Activated CD4-positive, alpha-beta T cell treated with anti-CD3 and anti-CD28 coated beads, Interleukin-2, amount 50 U/mL, for 4 hours (primary cell): ENCODE results near the gene LIMK1.
"Not testable (repeated sequence)": the region's sequence is repeated elsewhere in the genome, so short reads cannot be mapped to it uniquely, and the experiment has no call there.

Experiments
- DNase-seq, 2 experiments: peaks; one replicate each; pipeline ENCODE4 v3.0.0-alpha.2; 2020

LIMK1 gene

DNA sequence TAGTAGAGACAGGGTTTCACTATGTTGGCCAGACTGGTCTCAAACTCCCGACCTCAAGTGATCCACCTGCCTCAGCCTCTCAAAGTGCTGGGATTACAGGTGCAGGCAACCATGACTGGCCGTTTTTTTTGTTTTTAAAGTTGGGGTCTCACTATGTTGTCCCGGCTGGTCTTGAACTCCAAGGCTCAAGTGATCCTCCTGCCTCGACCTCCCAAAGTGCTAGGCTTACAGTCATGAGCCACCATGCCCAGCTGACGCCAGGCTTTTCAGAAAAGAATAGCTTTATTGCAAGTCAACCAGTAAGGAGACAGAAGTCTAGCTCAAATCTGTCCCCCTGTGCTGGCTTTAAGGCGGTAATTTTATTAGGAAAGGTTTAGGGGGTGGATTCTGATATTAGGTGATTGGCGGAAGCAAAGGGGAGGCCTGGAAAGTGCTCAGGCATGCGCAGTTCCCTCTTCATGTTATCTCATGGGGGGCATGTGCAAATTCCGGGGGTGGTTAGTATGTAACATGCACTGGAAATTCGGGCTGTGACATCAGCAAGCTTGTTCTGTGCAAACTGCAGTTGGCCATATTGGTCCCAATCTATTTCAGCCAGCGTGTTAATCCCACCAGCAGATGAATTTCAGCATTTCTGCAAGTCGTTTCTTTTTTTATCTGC is 42.7 kb downstream of the LIMK1 start:
- DNase-seq, result no peak

GRCh38 chr7:74129887-74130286 is 46.3 kb downstream of the LIMK1 start:
- no peak for DNase-seq

- DNase-seq, result no peak
Observed at GRCh38 chr7:74130518-74130917, 46.9 kb downstream of the LIMK1 start.

- no peak for DNase-seq
Observed at GRCh38 chr7:74134117-74134620, 50.6 kb downstream of the LIMK1 start.

DNA sequence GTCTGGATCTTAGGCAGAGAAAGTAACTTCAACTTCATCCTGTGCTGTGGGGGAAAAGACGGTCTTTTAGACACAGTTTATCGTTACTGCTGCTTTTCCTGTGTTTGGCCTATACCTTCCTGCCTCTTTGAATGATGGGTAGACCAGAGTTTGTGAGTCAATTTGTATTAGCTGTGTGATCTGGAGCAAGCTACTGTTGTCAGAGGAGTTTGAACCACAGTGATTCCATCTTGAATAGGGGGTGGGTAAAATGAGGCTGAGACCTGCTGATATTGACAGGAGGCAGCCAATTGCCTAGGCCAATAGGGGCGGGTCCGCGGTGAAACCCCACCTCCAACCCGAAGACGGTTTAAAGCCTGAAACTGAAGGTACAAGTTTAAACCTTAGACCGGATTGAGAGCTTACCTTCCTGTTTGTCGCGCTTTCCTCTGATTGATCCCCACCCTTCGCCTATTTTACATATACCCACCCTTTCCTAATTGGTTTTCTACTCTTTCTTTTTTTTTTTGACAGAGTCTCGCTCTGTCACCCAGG is 54.8 kb downstream of the LIMK1 start:
- no peak for DNase-seq

DNA sequence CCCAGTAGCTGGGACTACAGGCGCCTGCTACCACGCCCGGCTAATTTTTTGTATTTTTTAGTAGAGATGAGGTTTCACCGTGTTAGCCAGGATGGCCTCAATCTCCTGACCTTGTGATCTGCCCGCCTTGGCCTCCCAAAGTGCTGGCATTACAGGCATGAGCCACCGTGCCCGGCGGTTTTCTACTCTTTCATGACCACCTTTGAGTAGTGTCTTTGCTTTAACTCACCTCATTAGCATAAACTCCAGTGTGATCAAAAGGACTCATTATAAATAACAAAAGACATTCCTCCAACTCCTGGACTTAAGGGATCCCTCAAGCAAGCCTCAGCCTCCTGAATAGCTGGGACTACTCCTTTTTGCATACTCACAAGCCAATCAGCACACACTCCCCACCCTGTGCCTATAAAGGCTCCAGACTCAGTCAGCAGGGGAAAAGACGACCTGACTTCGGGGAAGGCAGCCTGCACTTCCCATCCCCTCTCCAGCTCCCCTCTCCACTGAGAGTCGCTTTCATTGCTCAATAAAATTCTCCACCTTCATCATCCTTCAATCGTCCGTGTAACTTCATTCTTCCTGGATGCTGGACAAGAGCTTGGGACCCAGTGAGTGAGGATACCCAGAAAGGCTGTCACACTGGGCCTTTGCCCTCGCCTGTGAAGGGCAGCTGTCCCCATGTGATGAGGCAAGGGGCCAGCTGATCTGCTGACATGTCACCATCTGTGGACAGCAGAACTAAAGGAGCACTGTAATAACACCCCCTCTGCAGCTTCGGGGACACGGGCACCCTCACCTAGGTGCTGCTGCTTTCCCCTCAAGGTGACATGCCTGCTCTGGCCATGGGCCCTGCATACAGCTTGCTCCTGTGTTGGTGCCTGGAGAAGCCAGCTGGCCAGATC is 55.6 kb downstream of the LIMK1 start:
- no peak for DNase-seq

GRCh38 chr7:74141705-74142104 is 58.1 kb downstream of the LIMK1 start:
- DNase-seq, result no peak

GRCh38 chr7:74143383-74143782 is 59.8 kb downstream of the LIMK1 start:
- no peak for DNase-seq

DNA sequence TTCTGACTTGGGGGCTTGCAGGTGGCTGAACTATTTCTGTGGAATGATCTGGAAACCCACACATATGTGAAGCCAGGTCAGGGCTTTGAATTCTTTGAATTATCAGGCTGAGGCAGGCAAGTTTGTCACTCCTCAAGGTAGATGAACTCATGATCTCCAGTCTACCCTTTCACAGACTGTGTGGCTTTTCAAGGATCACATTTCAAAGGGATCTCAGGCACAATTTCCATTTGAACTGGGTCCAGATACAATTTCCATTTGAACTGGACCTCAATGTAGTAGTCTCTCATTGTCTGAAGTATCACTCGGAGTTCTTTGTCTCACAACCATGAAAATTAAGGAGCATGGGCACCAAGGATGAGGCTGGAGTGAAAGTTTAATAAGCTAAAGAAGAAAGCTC is 64.9 kb downstream of the LIMK1 start:
- DNase-seq, result no peak

DNA sequence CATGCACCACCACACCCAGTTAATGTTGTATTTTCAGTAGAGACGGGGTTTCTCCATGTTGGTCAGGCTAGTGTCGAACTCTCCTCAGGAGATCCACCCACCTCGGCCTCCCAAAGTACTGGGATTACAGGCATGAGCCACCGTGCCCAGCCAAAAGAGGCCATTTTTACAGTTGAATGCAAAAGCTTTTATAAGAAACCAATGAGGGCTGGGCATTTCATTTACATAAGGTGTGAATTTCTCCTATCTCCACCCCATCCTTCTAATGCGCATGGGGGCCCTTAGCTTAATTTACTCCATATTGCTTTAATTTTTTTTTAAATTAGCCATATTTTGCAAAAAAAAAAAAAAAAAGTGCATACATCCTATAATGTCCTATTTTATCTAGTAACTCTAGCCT is 65.5 kb downstream of the LIMK1 start:
- DNase-seq, result no peak

- no peak for DNase-seq
Observed at GRCh38 chr7:74149603-74150002, 66.0 kb downstream of the LIMK1 start.

- DNase-seq, result no peak
Observed at GRCh38 chr7:74153736-74154135, 70.1 kb downstream of the LIMK1 start.

- DNase-seq, result no peak
Observed at GRCh38 chr7:74155810-74156395, 72.3 kb downstream of the LIMK1 start.

- no peak for DNase-seq
Observed at GRCh38 chr7:74157605-74158004, 74.0 kb downstream of the LIMK1 start.

- DNase-seq, result no peak
Observed at GRCh38 chr7:74164985-74165456, 81.4 kb downstream of the LIMK1 start.

DNA sequence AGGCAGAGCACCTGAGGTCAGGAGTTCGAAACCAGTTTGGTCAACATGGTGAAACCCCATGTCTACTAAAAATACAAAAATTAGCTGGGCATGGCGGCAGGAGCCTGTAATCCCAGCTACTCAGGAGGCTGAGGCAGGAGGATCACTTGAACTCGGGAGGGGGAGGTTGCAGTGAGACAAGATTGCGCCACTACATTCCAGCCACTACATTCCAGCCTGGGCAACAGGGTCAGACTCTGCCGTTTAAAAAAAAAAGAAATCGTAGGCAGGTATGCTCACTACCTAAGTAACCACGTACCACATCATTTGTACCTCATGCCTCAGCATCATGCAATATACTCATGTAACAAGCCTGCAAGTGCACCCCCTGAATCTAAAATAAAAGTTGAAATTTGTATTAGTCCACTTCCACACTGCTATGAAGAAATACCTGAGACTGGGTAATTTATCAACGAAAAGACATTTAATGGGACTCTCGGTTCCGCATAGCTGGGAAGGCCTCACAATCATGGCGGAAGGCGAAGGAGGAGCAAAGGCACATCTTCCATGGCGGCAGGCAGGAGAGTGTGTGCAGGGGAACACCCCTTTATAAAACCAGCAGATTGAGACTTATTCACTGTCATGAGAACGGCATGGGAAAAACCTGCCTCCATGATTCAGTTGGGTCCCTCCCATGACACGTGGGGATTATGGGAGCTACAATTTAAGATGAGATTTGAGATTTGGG is 82.4 kb downstream of the LIMK1 start:
- no peak for DNase-seq

- not testable (repeated sequence) for DNase-seq
Observed at GRCh38 chr7:74167324-74167723, 83.7 kb downstream of the LIMK1 start.
